Right ventricle myocardium inferior (tissue), 1 donor: ENCODE data around the gene C1orf74. TPM values are rescaled to one million over a fixed set of nuclear protein-coding genes. Genes with fewer than 3 reads are reported as not detected.

Experiments used
- ATAC-seq: fragments of 200-7000 bp; cut with Tn5 transposase; one replicate; pipeline ENCODE4 v1.9.1; 2020; ENCODE audit warnings: mild to moderate bottlenecking, moderate library complexity
- DNase-seq: peaks from one replicate; pipeline ENCODE4 v3.0.0; 2021; ENCODE audit errors: missing footprints
- intact Hi-C: fragments of 100-400 bp; cut with DNase I; formaldehyde crosslinking; loops from one replicate; pipeline ENCODE4 v1.11.0; 2022
- total RNA-seq: library from RNA; stranded (reverse); fragmentation: NEBNext Ultra II Directional; extraction: Animal tissue kit (Norgen Biotek cat#: 25700); gene quantifications from one replicate; pipeline ENCODE4 v1.2.1, GENCODE V29; 2021
- donor health status: DM: no; HTN: yes; CAD: no; lungs with severe emphysema.

C1orf74 gene
- total RNA-seq, 1 donor from 2014 or later: 1.8 TPM

- DNase-seq (no peak), ATAC-seq (no peak)
- intact Hi-C loops: no loop called here
These were observed 54.9 kb downstream of the C1orf74 start for GRCh38 chr1:209729436-209729835.

Other genes with a start within 250 kb of the C1orf74 start
- not detected for gene CAMK1G, start 200.8 kb downstream of the C1orf74 start, total RNA-seq
- gene LAMB3, start 132.1 kb downstream of the C1orf74 start, total RNA-seq: 5.9 TPM
- gene G0S2, start 109.1 kb downstream of the C1orf74 start, total RNA-seq: 460 TPM
- 4.3 TPM for gene HSD11B1, start 79.7 kb downstream of the C1orf74 start, total RNA-seq
- gene TRAF3IP3, start 28.5 kb downstream of the C1orf74 start, total RNA-seq: 1.7 TPM
- 29.7 TPM for gene IRF6, start 21.6 kb upstream of the C1orf74 start, total RNA-seq
- gene UTP25, start 43.4 kb upstream of the C1orf74 start, total RNA-seq: 2.6 TPM
- gene SYT14, start 153.7 kb upstream of the C1orf74 start, total RNA-seq: not detected